Articular chondrocyte of knee joint (primary cell): Measurements from ENCODE around the gene TRIM74. TPM values are rescaled to one million over a fixed set of nuclear protein-coding genes. Genes with fewer than 3 reads are reported as not detected.

Source experiments
- small RNA-seq: library from RNA; depleted of rRNA; stranded (forward); fragments of <200 nt; gene quantifications from one replicate; pipeline ENCODE3, GENCODE V24; 2012
- total RNA-seq: library from RNA; depleted of rRNA; stranded (reverse); fragments of >200 nt; gene quantifications from 2 replicates; pipeline ENCODE4 v1.2.3, GENCODE V29; 2012

Gene TRIM74
- 0.13 TPM in 1 of 2 replicates, not detected in the other for total RNA-seq

DNA sequence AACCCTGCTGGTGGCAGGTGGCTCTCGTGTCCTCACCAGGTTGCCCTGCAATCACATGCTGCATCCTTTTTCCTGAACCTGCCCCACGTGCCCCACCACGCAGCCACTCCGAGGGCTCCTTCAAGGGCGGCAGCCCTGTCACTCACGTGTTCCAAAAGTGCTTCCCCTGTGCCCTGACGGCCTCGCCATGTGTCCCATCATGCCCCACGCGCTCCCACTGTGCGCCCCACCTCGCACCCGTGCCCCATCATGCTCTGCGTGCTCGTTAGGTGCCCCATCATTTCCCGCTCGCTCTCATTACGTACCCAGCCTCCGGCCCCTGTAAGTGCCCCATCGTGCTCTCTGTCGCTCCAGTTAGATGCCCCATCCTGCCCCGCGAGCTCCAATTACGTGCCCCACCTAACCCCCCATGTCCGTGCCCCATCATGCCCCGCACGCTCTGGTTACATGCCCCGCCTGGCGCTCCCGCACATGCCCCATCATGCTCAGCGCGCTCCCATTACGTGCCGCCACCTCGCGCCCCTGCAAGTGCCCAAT, at the start of gene TRIM74:
Gene TRIM74, minus strand, starts transcription at position 487 of the 537 bp plus-strand sequence. CDS start 3,309 bp downstream, outside the sequence.

DNA sequence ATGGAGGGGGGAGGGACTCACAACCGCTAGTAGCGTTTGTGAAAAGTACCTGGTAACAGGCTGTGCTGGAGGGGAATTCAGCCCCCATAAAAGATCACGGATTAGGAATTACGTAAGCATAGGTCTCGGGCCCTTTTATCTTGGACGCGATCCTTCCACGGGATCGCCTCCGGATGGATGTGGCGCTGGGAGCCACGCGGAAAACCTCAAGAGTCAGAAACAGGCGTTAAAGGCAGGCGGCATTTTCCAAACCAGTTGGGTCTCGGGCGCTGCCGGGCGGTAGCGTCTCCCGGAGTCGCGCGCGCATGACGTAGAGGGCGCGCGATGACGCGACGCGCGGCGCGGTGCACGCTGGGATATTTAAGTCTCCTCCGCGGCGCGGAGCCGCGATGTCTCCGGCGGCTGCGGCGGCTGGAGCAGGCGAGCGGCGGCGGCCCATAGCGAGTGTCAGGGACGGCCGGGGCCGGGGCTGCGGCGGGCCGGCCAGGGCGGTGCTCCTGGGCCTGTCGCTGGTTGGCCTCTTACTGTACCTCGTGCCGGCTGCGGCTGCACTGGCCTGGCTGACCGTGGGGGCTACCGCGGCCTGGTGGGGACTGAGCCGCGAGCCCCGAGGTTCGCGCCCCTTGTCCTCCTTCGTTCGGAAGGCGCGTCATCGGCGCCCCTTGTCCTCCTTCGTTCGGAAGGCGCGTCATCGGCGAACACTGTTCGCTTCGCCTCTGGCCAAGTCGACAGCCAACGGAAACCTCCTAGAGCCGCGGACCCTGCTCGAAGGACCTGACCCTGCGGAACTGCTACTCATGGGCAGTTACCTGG, 44.3 kb downstream of the TRIM74 start, which contains the start of gene POM121:
Gene POM121, plus strand, starts transcription at position 363 of the 813 bp plus-strand sequence. Its CDS starts 27 bp downstream, at position 390.

Small RNA genes lying within 50 kb of the gene (small RNA-seq; reads per million reads assigned to genes)
- not detected for gene RF00019

Other genes with a start within 250 kb of the TRIM74 start
- gene TYW1B, start 141.3 kb downstream of the TRIM74 start, total RNA-seq: 0.86 and 3.9 TPM in 2 replicates
- gene POM121, start 44.4 kb downstream of the TRIM74 start, total RNA-seq: 6.4 and 7.2 TPM in 2 replicates
- gene SPDYE8, start 60.3 kb upstream of the TRIM74 start, total RNA-seq: not detected in 2 replicates
- gene SPDYE11, start 88.4 kb upstream of the TRIM74 start, total RNA-seq: under 0.01 TPM in 1 of 2 replicates, not detected in the other
- under 0.01 TPM in 1 of 2 replicates, not detected in the other for gene SPDYE9, start 116.6 kb upstream of the TRIM74 start, total RNA-seq